PC-3 (cell line): ENCODE data around the gene EGF.

ENCODE experiments used
- EZH2 ChIP-seq: fragments of 300-600 bp; sonication (generic); IDR thresholded peaks from one replicate; pipeline ENCODE4 v1.6.1; 2017; ENCODE audit warnings: antibody characterized with exemption, mild to moderate bottlenecking, low read length; ENCODE audit not compliant: unreplicated experiment
- EZH2phosphoT487 ChIP-seq: fragments of 300-600 bp; sonication (generic); IDR thresholded peaks from 2 replicates; pipeline ENCODE4 v1.6.1; 2018; ENCODE audit warnings: mild to moderate bottlenecking, antibody characterized with exemption, low read length, borderline replicate concordance
- TF ChIP-seq, protein P1 (sequence below): fragments of 300-600 bp; sonication (generic); conservative IDR thresholded peaks from 2 replicates; pipeline ENCODE4 v1.5.1; 2017; ENCODE audit warnings: antibody characterized with exemption, low read depth, mild to moderate bottlenecking, low read length

DNA sequence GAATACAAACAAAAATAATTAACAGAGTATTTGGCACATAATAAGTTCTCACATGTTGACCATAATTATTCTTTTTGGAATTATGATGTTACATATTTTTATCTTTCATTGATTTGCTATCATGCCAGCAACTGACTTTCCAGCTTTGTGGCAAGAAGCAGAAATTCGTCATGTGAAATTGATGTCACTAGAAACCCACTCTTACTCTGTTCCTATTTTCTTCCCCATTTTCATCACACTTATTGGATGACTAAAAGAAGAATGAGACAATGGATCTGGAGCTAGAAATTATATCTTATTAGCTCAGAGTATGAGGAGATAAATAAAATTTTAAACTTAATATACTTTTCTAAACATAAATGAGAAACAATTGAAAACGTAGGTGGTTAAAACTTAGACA, 31.9 kb downstream of the EGF start:
- TF ChIP-seq, protein P1, sequence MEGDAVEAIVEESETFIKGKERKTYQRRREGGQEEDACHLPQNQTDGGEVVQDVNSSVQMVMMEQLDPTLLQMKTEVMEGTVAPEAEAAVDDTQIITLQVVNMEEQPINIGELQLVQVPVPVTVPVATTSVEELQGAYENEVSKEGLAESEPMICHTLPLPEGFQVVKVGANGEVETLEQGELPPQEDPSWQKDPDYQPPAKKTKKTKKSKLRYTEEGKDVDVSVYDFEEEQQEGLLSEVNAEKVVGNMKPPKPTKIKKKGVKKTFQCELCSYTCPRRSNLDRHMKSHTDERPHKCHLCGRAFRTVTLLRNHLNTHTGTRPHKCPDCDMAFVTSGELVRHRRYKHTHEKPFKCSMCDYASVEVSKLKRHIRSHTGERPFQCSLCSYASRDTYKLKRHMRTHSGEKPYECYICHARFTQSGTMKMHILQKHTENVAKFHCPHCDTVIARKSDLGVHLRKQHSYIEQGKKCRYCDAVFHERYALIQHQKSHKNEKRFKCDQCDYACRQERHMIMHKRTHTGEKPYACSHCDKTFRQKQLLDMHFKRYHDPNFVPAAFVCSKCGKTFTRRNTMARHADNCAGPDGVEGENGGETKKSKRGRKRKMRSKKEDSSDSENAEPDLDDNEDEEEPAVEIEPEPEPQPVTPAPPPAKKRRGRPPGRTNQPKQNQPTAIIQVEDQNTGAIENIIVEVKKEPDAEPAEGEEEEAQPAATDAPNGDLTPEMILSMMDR: no peak
- TF ChIP-seq EZH2 (no peak), EZH2phosphoT487 (no peak)
